HTR-8/SVneo (cell line): ENCODE measurements around the gene MLH1.
A peak's percentile ranks its signal among the peaks of the same experiment; 100 is the strongest.
"Not testable (repeated sequence)": the region's sequence is repeated elsewhere in the genome, so short reads cannot be mapped to it uniquely, and the experiment has no call there.

ENCODE experiments used
- DNase-seq: peaks from one replicate; pipeline ENCODE4 v3.0.0; 2011; ENCODE audit warnings: low spot score, mixed read lengths; ENCODE audit not compliant: insufficient read length
- FAIRE-seq: peaks from 2 replicates; lab custom pipeline; 2011; peaks lifted over from hg19 to GRCh38; lab: Jason Lieb, UNC

The MLH1 gene

DNA sequence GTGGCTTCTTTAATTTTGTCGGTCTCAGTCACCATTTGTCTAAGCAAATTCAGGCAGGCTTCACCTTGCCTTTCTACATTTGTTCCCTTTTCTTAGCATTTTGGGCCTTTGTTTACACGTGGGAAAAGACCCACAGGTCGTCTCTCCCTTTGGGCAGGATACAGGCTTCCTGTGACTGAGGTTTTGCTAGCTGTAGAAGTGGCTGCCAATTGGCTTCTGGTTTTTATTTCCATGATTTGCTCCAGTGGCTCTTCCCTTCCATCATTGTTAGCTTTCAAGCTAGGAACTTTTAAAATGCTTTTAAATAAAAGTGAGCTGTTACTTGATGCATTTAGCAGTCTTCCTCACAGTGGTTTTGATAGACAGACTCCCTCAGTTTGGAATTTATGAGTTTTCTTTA lies 37.3 kb downstream of the MLH1 start:
- DNase-seq (no peak), FAIRE-seq (no peak)

DNA sequence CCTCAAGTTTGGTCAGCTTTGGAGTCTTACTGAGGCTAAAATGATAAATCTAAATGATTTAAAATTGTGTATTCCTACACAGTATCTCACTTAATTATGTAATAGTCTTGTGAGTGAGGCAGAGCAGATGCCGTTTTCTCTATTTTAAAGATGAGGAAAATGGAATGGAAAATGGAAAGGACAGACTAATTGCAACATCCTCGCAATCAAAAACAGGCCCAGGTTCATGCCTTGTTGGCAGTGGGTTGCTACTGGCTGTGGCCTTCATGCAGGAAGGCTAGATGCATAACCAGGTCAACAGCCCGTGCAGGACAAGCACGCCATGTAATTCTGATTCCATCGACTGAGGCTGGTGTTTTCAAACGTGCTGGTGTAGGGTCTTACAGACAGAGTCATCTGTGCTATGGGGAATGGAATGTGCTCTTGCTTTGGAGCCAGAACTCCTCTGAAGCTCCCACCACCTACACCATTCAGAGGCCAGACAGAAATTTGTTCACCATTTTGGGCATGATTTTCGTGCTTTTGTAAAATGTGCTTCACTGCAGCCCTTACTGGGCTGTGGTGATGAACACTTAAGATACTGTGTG lies 37.9 kb downstream of the MLH1 start:
- no peak for DNase-seq
- FAIRE-seq, result peak; percentile 13

DNA sequence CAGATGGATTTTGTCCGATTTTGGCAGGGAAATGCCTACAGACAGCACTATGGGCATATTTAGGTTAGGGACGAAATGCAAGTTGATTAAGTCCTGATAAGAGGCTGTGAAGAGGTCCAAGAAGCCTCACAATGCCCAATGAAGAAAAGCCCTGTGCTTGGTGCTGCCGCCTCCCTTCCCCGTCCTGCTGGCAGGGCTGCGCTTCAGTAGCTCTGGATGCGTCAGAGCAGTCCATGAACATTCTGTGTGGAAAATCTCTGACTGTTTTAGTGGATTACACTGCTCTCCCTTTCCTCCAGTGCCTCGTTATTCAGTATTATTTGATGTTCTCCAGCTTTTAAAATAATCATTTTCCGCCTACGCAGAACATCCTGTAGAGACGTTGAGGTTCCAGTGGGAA lies 39.6 kb downstream of the MLH1 start:
- FAIRE-seq (no peak), DNase-seq (no peak)

DNA sequence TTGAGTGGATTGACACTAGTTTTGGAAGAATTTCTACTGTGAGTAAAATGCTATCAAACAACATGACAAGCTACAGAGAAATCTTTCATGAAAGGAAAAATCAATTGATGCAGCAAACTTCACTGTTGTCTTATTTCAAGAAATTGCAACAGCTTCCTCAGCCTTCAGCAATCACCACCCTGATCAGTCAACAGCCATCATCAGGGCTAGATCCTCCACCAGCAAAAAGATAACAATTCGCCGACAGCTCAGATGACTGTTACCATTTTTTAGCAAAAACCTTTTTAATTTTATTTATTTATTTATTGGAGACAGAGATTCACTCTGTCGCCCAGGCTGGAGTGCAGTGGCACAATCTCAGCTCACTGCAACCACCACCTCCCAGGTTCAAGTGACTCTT lies 44.0 kb downstream of the MLH1 start:
- FAIRE-seq, result no peak
- DNase-seq, result no peak

DNA sequence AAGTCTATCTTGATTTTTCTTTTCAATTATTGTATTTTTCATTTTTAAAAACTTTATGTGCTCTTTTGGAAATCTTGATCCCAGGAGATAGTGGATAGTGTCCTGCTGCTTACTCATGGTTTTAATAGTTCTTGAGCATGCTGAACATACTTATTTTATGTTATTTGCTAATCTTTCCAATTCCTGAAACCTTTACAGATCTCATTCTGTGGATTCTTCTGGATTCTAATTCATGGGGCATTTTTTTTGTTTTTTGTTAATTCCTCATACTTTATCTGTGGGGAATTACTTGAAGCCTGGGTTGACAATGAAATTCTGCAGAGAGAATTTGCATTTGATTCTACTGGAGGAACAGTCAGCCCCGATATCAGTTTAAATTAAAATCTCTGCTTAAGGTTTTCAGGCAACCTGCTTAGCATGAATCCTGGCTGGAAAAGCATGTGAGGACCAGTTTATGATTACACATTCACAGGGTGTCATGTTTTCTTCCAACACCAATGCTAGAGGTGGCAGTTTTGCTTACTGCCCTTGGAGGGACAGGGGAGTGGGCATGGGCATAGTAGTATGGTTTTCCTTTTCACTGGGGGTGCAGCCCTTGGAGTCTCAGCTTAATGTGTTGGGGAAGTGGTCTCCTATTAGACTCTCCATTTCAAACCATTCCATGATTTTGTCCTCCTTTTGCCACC lies 46.0 kb downstream of the MLH1 start:
- DNase-seq (no peak), FAIRE-seq (no peak)

DNA sequence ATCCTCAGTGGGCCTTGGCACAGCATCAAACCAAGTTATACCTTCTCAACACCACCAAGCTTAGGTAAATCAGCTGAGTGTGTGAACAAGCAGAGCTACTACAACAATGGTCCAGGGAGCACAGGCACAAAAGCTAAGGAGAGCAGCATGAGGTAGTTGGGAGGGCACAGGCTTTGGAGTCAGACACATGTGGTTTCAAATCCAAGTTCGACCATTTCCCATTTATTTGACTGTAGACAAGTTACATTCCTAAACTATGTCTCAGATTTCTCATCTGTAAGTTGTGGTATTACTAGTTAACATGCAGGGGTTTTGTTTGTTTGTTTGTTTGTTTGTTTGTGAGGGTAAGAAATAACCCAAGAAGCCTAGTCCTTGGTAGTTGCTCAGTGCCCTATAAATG lies 46.9 kb downstream of the MLH1 start:
- DNase-seq (no peak), FAIRE-seq (no peak)

DNA sequence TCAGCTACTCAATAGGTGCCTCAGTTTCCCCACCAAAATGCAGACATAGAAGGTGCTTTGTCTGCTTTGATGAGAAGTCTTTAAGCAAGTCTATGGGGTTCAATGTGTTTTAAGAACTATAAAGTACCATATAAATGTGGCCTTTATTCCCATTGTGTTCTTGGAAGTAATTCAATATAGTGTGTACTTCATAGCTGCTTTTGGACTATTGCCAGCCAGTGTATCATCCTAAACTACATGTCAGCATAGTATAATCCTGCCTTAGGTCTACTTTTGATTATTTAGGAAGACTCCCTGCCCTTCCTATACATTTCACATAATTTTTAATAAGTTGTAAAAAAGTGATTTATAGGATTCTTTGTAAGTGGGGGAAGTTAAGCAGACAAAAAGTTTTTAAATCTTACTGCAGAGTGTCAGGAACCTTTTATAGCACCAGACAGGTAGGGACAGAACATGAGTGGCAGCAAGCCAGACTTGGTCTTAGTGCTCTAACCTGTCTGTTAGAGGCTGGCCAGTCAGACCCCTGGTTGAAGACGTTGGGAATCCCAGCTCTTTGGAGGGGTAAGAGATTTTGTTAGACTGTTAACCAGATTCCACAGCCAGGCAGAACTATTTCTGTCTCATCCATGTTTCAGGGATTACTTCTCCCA lies 48.4 kb downstream of the MLH1 start:
- no peak for DNase-seq
- no peak for FAIRE-seq

DNA sequence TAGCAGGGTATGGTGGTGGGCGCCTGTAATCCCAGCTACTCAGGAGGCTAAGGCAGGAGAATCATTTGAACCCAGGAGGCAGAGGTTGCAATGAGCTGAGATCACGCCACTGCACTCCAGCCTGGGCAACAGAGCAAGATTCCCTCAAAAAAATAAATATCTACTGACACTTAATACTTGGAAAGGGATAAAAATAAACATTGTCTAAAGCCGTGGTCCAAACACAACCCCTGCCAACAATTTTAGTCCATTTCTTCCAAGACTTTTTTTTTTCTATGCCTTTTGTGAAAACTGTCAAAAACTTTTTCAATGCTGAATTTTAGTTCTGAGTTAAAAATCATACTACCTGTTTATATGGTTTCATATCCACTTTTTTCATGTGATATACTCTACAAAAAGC lies 49.4 kb downstream of the MLH1 start:
- DNase-seq, FAIRE-seq: not testable (repeated sequence)

DNA sequence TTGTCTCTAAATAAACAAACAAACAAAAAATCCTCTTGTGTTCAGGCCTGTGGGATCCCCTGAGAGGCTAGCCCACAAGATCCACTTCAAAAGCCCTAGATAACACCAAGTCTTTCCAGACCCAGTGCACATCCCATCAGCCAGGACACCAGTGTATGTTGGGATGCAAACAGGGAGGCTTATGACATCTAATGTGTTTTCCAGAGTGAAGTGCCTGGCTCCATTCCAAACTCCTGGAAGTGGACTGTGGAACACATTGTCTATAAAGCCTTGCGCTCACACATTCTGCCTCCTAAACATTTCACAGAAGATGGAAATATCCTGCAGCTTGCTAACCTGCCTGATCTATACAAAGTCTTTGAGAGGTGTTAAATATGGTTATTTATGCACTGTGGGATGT lies 57.0 kb downstream of the MLH1 start:
- FAIRE-seq, result no peak
- DNase-seq, result no peak

DNA sequence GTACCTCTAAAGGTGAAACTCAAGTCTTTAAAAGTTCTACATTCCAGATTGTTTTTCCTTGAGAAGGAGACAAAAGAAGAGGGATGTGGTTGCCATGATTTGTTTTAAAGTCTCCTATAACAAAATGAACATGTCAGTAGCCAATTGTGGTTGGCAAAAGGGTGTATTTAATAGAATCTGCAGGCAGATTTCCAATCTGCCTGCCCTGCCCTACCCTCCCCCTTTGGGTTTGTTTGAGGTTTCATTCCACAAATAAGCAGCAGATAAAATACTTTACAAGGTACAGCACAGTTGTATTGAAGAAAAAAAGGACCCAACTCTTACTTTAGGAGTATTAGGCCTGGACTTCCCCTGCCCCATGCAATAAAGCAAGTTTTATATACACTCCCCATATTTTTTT lies 59.5 kb downstream of the MLH1 start:
- no peak for FAIRE-seq

DNA sequence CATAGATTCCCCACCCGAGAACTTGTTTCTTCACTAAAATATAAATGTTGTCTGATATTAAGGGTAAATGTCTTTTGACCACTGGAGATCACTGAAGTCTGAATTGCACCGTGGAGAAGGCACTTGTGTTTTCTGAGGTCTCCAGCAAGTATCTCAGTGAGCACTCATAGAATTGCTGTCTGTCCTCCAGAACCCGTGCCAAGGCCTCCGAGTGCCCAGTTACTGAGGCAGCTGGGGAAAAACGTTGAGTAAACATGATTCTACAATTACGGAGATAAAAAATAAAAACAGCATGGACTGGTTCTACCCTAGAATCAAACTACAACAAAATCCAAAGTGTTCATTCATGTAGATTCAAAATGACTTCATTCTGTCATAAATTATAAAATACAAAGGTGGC lies 60.0 kb downstream of the MLH1 start:
- FAIRE-seq (no peak), DNase-seq (no peak)

More for the DNA sequence above, 59.5 kb downstream of the MLH1 start:
- DNase-seq, result no peak

DNA sequence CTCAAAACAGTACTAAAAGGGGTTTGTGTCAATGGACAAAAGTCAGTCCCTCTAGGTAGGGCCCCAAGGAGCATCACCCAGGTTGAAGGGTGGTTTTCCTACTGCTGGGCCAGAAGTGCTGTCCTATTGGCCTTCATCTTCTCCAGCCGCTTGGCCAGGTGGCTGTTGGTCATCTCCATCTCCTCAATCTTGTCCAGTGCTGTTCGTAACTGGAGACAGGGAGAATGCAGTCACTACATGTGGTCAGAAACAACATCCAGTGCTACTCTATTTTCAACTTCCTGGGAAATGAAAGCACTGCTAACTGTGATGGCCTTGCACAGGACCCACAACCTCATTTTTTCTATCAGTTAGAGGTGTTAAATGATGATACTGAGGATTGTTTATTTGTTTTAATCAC lies 60.4 kb downstream of the MLH1 start:
- no peak for FAIRE-seq
- no peak for DNase-seq

DNA sequence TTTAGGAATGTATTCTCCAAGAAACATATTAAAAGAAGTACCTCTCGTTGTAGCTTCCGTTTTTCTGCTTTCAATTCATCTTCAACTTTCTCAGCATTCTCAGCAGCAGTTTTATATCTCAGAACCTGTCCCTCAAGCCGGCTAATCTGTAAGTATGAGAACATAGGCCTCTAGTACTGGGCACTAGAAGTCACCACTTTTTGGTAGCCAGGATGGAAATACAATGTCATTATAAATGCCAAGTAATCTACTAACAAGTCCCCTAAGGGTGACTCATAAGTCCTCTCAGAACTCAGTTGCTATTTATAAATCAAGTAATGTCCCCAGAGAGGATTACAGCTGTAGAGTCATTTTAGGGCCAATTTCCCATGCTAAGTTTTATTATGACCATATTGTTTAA lies 61.1 kb downstream of the MLH1 start:
- DNase-seq (no peak), FAIRE-seq (no peak)

DNA sequence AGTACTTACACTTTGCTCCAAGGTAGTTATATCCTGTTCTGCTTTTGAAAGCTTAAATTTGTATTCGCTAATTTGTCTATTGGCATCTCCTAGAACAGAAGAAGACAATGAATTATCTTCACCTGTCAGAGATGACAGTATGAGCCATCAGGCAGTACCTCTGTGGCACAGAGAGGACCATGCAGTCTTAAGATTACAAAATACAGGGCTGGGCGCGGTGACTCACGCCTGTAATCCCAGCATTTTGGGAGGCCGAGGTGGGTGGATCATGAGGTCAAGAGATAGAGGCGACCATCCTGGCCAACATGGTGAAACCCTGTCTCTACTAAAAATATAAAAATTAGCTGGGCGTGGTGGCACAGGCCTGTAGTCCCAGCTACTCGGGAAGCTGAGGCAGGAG lies 61.8 kb downstream of the MLH1 start:
- FAIRE-seq, DNase-seq: not testable (repeated sequence)

DNA sequence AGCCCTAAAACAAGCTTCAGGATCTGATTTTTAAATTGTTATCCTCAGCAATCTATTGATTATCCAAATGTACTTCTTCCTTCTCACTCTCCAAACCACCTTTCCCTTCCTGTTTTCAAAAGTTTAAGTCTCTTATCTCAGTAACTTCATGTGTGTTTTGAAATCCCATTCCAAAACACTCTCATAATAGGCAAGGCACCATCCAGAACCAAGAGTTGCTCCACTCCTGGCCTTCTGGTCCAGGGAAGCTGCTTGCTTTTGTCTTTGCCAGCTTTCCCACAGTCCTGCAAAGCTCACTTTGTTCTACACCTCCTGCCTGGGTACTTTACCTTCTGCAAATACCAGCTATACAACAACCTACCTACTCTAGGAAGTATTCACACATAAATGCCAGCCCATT lies 63.5 kb downstream of the MLH1 start:
- no peak for FAIRE-seq

DNA sequence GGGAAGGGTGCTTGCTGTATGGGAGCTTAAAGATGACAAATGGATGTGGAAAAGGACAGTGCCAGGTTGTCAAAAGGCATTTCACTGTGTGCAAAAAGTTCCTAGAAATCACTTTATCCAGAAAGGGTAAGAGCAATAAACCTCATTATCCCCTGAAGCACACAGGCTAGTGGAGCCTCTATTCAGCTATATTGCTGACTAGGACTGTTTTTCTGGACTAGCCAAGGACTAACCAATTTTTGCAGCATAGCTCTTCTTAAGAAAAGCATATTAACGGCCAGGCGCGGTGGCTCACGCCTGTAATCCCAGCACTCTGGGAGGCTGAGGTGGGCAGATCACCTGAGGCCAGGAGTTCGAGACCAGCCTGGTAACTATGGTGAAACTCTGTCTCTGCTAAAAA lies 64.8 kb downstream of the MLH1 start:
- DNase-seq (no peak), FAIRE-seq (no peak)

More for the DNA sequence above, 63.5 kb downstream of the MLH1 start:
- no peak for DNase-seq

DNA sequence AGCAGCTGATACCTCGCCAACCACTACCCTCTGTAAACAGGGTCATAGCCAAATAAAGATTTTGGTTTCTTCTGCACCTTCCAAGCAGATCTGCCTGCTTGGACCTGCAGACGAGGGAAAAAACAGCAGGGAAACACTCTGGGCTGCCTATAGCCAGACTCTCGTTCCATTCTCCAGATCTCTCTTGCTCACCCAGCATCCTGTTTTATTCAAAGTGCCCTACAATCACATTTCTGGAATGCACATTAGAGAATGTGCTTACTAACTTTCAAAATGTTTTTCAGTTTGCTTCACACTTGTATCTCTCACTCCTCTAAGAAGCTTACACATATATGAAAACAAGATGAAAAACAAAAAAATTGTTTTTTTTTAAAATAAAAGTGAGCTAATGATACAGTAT lies 71.4 kb downstream of the MLH1 start:
- no peak for DNase-seq
- no peak for FAIRE-seq

DNA sequence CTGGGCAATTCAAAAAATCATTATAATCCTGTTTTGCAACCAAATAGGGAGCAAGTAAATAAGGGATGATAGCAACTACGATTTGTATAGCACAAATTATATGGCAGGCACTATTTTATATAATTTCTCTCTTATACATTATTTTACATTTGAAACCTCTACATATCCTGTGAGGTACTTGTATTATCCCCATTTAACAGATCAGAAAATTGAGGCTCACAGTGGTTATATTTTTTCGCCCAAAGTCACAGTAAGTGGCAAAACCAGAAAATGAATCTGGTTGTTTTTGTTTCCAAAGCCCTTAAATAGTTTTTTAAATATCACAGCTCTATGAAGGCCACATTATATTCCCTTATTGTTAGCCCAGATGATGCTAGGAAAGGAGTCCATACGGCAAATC lies 74.3 kb downstream of the MLH1 start:
- FAIRE-seq, result no peak
- no peak for DNase-seq

DNA sequence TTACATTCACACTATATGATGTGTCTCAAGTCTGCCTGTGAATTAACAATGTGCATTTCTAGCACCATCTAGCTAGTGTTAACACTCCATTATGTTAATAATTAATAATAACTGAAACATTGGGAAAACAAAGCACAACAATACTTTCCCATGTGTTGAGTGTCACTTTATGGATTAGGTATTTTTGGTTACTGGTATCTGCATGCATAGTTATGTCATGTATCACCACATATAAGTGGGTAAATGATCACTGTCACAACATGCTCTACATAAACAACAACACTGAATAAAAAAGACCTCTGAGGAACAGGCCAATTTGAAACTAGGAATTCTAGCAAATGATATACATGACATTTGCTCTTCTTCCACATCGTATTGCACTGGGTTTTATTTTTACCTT lies 74.7 kb downstream of the MLH1 start:
- DNase-seq, result no peak
- no peak for FAIRE-seq

DNA sequence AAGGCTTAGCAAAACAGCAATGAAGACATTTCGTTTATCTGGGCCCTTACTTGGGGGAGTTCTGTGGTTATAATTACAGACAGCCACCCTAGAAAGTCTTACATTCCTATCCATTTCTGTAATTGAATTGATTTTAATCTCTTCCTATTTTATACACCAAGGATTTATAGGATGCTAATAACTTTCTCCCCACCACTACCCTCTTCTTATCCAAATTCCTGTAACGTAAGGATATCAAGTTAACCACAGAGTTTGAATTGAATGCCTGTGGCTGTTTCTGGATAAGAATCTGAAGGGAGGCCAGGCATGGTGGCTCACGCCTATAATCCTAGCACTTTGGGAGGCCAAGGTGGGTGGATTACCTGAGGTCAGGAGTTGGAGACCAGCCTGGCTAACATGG lies 78.6 kb downstream of the MLH1 start:
- DNase-seq, result no peak
- no peak for FAIRE-seq

DNA sequence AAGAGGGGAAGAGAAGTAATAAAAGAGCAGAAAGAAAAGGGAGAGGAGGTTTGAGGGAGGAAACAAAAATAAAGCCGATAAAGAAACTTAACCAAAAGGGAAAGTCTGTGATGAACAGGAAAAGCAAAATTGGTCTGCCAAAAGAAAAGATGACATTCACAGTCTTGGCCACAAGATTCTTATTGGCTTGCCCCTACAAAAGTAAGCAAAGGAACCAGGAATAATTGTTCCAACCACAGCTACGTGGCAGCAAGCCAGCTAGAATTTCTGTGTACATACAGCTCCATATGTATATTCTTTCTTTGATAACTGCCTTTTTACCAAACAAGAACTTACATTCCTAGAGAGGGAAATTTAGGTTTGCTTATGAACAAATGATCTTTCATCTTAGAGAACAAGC lies 79.6 kb downstream of the MLH1 start:
- FAIRE-seq, result no peak
- DNase-seq, result no peak

DNA sequence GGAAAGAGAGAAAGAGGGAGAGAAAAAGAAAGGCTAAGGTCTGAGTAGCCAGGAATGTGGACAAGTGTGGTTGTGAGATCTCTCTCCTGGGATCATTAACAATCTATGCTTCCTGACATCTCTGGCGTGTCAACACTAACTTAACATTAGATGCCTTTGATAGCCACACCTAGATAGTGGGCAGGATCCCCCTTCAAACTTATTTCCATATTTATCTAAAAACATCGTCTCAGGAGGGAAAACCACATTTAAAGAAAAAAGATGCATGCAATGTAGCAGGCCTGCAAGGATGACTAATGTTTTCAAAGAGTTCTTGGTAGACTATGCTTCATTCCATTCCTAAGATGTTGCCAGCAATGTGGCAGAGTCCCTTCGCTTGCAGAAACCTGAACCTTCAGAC lies 80.9 kb downstream of the MLH1 start:
- FAIRE-seq, result no peak
- no peak for DNase-seq
